H9 (cell line): ENCODE data around the gene SSBP2. TPM values are rescaled to one million over a fixed set of nuclear protein-coding genes. Genes with fewer than 3 reads are reported as not detected.

ENCODE experiments used
- DNase-seq: peaks from one replicate; pipeline ENCODE4 v3.0.0-alpha.2; 2017
- H2AFZ ChIP-seq: one replicate; pipeline ENCODE4 v1.6.1; 2013; ENCODE audit warnings: mild to moderate bottlenecking, low read length, control low read depth, moderate library complexity
- H2AK5ac ChIP-seq: 2 replicates; pipeline ENCODE4 v1.6.1; 2013; ENCODE audit warnings: low read length, control low read depth, mixed read lengths; ENCODE audit not compliant: insufficient read length
- H2BK120ac ChIP-seq: one replicate; pipeline ENCODE4 v1.6.1; 2013; ENCODE audit warnings: low read depth, mild to moderate bottlenecking, low read length, control low read depth, inconsistent platforms; ENCODE audit not compliant: poor library complexity, severe bottlenecking
- H2BK12ac ChIP-seq: 2 replicates; pipeline ENCODE4 v1.6.1; 2013; ENCODE audit warnings: low read length, control low read depth, mixed read lengths, low read depth; ENCODE audit not compliant: insufficient read length
- H2BK15ac ChIP-seq: 2 replicates; pipeline ENCODE4 v1.6.1; 2013; ENCODE audit warnings: low read depth, low read length, control low read depth
- H2BK20ac ChIP-seq: one replicate; pipeline ENCODE4 v1.6.1; 2013; ENCODE audit warnings: low read depth, mild to moderate bottlenecking, low read length, control low read depth, inconsistent platforms; ENCODE audit not compliant: poor library complexity, severe bottlenecking
- H2BK5ac ChIP-seq: 2 replicates; pipeline ENCODE4 v1.6.1; 2013; ENCODE audit warnings: low read length, control low read depth, mixed read lengths; ENCODE audit not compliant: insufficient read length
- H3K14ac ChIP-seq: 2 replicates; pipeline ENCODE4 v1.6.1; 2013; ENCODE audit warnings: low read length, control low read depth; ENCODE audit not compliant: insufficient read depth
- H3K18ac ChIP-seq: 2 replicates; pipeline ENCODE4 v1.6.1; 2013; ENCODE audit warnings: low read depth, mild to moderate bottlenecking, mixed read lengths, low read length, control low read depth; ENCODE audit not compliant: insufficient read length
- H3K23ac ChIP-seq: 2 replicates; pipeline ENCODE4 v1.6.1; 2013; ENCODE audit warnings: low read length, control low read depth, mixed read lengths, low read depth; ENCODE audit not compliant: insufficient read length
- H3K23me2 ChIP-seq: 2 replicates; pipeline ENCODE4 v1.6.1; 2013; ENCODE audit warnings: low read depth, mild to moderate bottlenecking, mixed read lengths, low read length, control low read depth; ENCODE audit not compliant: insufficient read length, poor library complexity, severe bottlenecking
- H3K27ac ChIP-seq: 2 replicates; pipeline ENCODE4 v1.5.1; 2013; ENCODE audit warnings: low read length, control low read depth, mixed read lengths, low read depth; ENCODE audit not compliant: insufficient read length
- H3K27me3 ChIP-seq: 2 replicates; pipeline ENCODE4 v1.6.1; 2013; ENCODE audit warnings: low read length, control low read depth, inconsistent platforms; ENCODE audit not compliant: insufficient read depth
- H3K4ac ChIP-seq: 2 replicates; pipeline ENCODE4 v1.6.1; 2013; ENCODE audit warnings: low read depth, mild to moderate bottlenecking, control low read depth, inconsistent platforms, low read length, moderate library complexity
- H3K4me1 ChIP-seq: 2 replicates; pipeline ENCODE4 v1.6.1; 2013; ENCODE audit warnings: low read length, control low read depth, inconsistent platforms; ENCODE audit not compliant: insufficient read depth
- H3K4me2 ChIP-seq: 2 replicates; pipeline ENCODE4 v1.6.1; 2013; ENCODE audit warnings: low read length, control low read depth, mixed read lengths; ENCODE audit not compliant: insufficient read length, insufficient read depth
- H3K56ac ChIP-seq: 2 replicates; pipeline ENCODE4 v1.6.1; 2013; ENCODE audit warnings: low read depth, mild to moderate bottlenecking, mixed read lengths, low read length, control low read depth; ENCODE audit not compliant: insufficient read length
- H3K79me1 ChIP-seq: 2 replicates; pipeline ENCODE4 v1.6.1; 2013; ENCODE audit warnings: low read depth, mild to moderate bottlenecking, moderate library complexity, low read length, control low read depth, inconsistent platforms; ENCODE audit not compliant: insufficient read depth, poor library complexity, severe bottlenecking
- H3K79me2 ChIP-seq: 2 replicates; pipeline ENCODE4 v1.6.1; 2013; ENCODE audit warnings: low read length, control low read depth, inconsistent platforms; ENCODE audit not compliant: insufficient read depth
- H3K9ac ChIP-seq: 2 replicates; pipeline ENCODE4 v1.6.1; 2013; ENCODE audit warnings: low read length, control low read depth, mixed read lengths; ENCODE audit not compliant: insufficient read length; ENCODE audit errors: extremely low read depth
- H3K9me3 ChIP-seq: one replicate; pipeline ENCODE4 v1.6.1; 2013; ENCODE audit warnings: low read depth, low read length, inconsistent platforms; ENCODE audit not compliant: control insufficient read depth
- H3T11ph ChIP-seq: one replicate; pipeline ENCODE4 v1.6.1; 2013; ENCODE audit warnings: mild to moderate bottlenecking, low read length, control low read depth, inconsistent platforms
- H4K20me1 ChIP-seq: one replicate; pipeline ENCODE4 v1.6.1; 2013; ENCODE audit not compliant: control insufficient read depth, insufficient read length, insufficient read depth
- H4K5ac ChIP-seq: 2 replicates; pipeline ENCODE4 v1.6.1; 2013; ENCODE audit warnings: low read depth, mild to moderate bottlenecking, mixed read lengths, low read length, control low read depth; ENCODE audit not compliant: insufficient read length
- H4K8ac ChIP-seq: replicated peaks from 2 replicates; pipeline ENCODE4 v1.6.1; 2013; ENCODE audit warnings: low read length, control low read depth, mixed read lengths, low read depth; ENCODE audit not compliant: insufficient read length
- H4K91ac ChIP-seq: 2 replicates; pipeline ENCODE4 v1.6.1; 2013; ENCODE audit warnings: low read depth, mild to moderate bottlenecking, moderate library complexity, mixed read lengths, low read length, control low read depth; ENCODE audit not compliant: insufficient read length
- H3K27ac Mint-ChIP-seq, 3 experiments: 2 replicates in 2 of 3; 3 replicates in 1 of 3; pipeline ENCODE4 v1.8.0; 2020 to 2021; ENCODE audit warnings: mixed read lengths in 3 of 3, mild to moderate bottlenecking in 1 of 3, moderate library complexity in 1 of 3
- H3K27me3 Mint-ChIP-seq: 2 replicates; pipeline ENCODE4 v1.8.0; 2021; ENCODE audit warnings: low read depth, mild to moderate bottlenecking, moderate library complexity, mixed read lengths
- H3K36me3 Mint-ChIP-seq, 3 experiments: 2 replicates in 2 of 3; 3 replicates in 1 of 3; pipeline ENCODE4 v1.8.0; 2020 to 2021; ENCODE audit warnings: low read depth in 3 of 3, mixed read lengths in 3 of 3; ENCODE audit not compliant: insufficient read depth in 1 of 3
- H3K4me1 Mint-ChIP-seq, 2 experiments: 2 replicates each; pipeline ENCODE4 v1.8.0; 2020; ENCODE audit warnings: mixed read lengths in 2 of 2
- H3K4me3 Mint-ChIP-seq, 2 experiments: 2 replicates in 1 of 2; 3 replicates in 1 of 2; pipeline ENCODE4 v1.8.0; 2020 to 2021; ENCODE audit warnings: mild to moderate bottlenecking in 2 of 2, mixed read lengths in 2 of 2, moderate library complexity in 1 of 2
- H3K9me3 Mint-ChIP-seq, 2 experiments: 2 replicates in 1 of 2; 3 replicates in 1 of 2; pipeline ENCODE4 v1.8.0; 2020; ENCODE audit warnings: mild to moderate bottlenecking in 2 of 2, mixed read lengths in 2 of 2, moderate library complexity in 1 of 2
- WGBS: extraction: QIAGEN DNeasy Blood & Tissue Kit; methylation state at CpG from one replicate; pipeline ENCODE4 v1.1.7; 2013; ENCODE audit warnings: missing lambda C conversion rate, low lambda C conversion rate, mixed read lengths; ENCODE audit not compliant: insufficient read length; ENCODE audit errors: extremely low coverage; 5-methylcytosine and 5-hydroxymethylcytosine counted together
- total RNA-seq: library from RNA; stranded (reverse); gene quantifications from 2 replicates; pipeline ENCODE4 v1.2.1, GENCODE V29; 2021
- TF ChIP-seq, protein P1 (sequence below): fragments of 200-600 bp; sonication (generic); conservative IDR thresholded peaks from 3 replicates; pipeline ENCODE4 v1.8.0; 2021; ENCODE audit warnings: antibody characterized with exemption, mild to moderate bottlenecking

The SSBP2 gene
- total RNA-seq, 1 experiment from 2014 or later = 35.6 TPM

DNA sequence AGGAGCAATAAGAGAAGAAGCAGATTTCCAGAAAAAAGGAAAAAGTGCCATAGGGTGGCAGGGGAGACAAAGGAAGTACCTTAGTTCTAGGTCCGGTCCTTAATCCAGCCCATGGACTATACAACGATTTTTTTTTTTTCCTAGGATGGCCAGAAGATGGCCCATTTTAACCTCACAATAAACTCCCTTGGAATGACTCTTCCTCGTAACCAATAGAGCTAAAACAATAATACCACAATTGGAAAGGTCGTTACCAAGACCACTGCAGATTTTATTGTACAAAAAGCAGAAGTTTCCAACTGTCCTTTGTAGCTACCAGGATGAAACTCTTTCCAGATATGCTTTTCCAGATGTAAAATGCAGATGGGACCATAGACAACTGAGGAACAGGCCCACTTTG, 34.4 kb upstream of the SSBP2 start:
- Histone ChIP-seq H2AK5ac (no peak overlapping the region), H3K4me2 (no peak overlapping the region), H3T11ph (no peak overlapping the region), H3K23me2 (no peaks in the 10 kb centered on the region), H2BK15ac (no peak overlapping the region), H3K27ac (no peak overlapping the region), H3K18ac (no peak overlapping the region), H2BK20ac (no peak overlapping the region), H4K91ac (no peak overlapping the region), H2AFZ (no peak overlapping the region), H3K4me1 (peaks cover 6% of the 10 kb centered on the region; the same call in 1 of the 2 replicates), H4K5ac (no peak overlapping the region), H3K9ac (no peak overlapping the region), H3K79me1 (no peaks in the 10 kb centered on the region), H3K4ac (no peak overlapping the region), H3K56ac (no peak overlapping the region), H3K14ac (no peak overlapping the region), H3K79me2 (no peaks in the 10 kb centered on the region), H2BK5ac (no peak overlapping the region), H2BK120ac (no peak overlapping the region), H3K23ac (no peak overlapping the region), H4K8ac (no peak overlapping the region), H4K20me1 (no peaks in the 10 kb centered on the region), H2BK12ac (no peak overlapping the region), H3K27me3 (no peaks in the 10 kb centered on the region), H3K9me3 (no peaks in the 10 kb centered on the region)
- Mint-ChIP-seq H3K27ac (no peak overlapping the region), H3K4me1 (peaks cover 27 to 30% of the 10 kb centered on the region in 2 experiments), H3K27me3 (no peaks in the 10 kb centered on the region), H3K36me3 (peaks cover 0 to 9% (median 0%) of the 10 kb centered on the region in 3 experiments; a peak in 4 of 7 replicates), H3K9me3 (peaks cover 0 to 12% of the 10 kb centered on the region in 2 experiments; a peak in 4 of 5 replicates), H3K4me3 (no peak overlapping the region)
- no peak for DNase-seq
- TF ChIP-seq, protein P1, sequence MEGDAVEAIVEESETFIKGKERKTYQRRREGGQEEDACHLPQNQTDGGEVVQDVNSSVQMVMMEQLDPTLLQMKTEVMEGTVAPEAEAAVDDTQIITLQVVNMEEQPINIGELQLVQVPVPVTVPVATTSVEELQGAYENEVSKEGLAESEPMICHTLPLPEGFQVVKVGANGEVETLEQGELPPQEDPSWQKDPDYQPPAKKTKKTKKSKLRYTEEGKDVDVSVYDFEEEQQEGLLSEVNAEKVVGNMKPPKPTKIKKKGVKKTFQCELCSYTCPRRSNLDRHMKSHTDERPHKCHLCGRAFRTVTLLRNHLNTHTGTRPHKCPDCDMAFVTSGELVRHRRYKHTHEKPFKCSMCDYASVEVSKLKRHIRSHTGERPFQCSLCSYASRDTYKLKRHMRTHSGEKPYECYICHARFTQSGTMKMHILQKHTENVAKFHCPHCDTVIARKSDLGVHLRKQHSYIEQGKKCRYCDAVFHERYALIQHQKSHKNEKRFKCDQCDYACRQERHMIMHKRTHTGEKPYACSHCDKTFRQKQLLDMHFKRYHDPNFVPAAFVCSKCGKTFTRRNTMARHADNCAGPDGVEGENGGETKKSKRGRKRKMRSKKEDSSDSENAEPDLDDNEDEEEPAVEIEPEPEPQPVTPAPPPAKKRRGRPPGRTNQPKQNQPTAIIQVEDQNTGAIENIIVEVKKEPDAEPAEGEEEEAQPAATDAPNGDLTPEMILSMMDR = no peak
- no CpG with 5 or more reads among the region's 4 CpGs for WGBS
